SW480 (cell line): ENCODE data around the gene AGAP1.

Experiments
- DNase-seq: peaks from one replicate; pipeline ENCODE4 v3.0.0-alpha.2; 2016; ENCODE audit warnings: low spot score

The AGAP1 gene

DNA sequence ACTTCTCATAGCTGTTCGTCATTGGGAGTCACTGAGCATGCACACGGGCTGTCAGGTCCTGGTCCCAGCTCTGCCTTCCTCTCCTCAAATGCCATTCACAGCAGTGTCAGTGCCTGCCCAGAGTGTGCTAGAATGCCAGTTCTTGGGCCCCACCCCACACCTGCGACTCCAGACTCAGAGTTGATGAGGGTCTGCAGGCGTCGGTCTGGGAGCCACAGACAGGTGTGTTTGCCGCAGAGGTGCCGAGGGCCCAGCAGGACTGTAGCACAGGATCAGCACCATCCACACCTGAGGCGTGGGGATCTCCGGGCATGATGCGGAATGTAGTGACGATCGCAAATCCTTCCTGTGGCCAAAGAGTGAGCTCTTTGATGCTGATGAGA lies 56.5 kb downstream of the AGAP1 start:
- DNase-seq: no peak

DNA sequence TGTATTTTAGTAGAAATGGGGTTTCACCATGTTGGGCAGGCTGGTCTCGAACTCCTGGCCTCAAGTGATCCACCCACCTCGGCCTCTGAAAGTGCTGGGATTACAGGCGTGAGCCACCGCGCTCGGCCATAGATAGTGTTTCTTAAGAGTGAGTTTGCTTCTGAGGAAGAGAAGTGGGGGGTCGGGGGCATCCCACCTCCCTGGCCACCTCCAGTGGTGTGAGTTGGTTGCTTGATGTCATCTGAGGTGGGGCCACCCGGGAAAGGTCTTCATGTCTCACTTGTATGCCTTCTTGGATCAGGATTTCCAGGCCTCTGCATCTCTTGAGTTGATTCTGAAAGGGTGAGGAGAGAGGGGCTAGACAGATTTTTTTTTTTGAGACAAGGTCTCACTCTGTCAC lies 57.1 kb downstream of the AGAP1 start:
- DNase-seq: no peak

DNA sequence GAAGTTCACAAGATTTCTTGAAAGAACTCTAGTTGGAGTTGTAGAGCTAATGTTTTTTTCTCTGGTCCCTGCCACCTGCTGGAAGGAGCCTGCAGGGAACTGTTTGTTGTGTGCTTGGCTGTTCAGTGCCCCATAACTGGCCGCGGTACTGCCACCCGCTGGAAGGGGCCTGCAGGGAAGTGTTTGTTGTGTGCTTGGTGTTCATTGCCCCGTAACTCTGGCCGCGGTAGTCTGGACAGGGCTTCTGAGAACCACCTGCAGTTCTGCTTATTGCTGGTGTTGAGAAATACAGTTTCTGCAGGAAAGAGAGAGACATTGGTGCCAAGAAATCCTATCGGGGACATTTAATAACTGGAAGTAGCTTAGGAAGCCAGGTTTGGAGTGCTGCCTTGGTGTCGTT lies 58.1 kb downstream of the AGAP1 start:
- DNase-seq: peak; percentile 54

DNA sequence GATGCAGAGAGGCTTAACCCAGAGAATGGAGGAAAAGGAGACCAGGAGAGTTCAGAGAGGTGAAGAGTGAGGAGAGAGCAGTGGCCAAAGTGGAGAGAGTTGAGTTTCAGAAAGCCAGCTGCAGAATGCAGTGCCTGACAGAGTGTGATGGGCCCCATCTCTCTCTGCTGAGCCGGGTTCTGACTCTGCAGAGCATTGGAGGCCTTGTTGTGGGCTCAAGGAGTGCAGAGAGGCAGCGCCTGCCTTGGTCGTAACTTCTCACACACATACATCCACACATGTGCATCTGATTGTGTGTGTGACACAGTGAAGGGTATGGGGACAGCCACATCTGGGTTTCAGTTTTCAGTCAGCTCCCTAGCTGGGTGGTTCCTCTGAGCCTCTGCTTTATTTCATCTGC lies 58.8 kb downstream of the AGAP1 start:
- no peak for DNase-seq

DNA sequence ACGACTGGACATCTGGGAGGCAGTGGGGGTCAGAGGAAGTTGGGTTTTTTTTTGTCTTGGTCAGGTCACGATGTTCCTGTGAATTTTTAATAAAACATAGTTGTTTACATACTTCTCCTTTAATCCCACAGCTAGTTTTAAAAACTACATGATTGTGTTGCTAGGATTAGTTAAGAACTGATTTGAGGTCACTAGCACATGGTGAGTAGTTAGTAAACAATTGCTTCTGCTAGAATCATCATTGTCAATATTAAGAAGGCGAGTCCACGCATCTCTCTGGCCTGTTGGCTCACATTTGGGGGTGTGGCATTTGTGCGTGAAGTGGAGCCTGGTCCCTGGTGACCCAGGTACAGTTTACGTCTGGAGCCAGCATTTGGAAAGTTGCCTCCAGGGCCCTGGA lies 59.4 kb downstream of the AGAP1 start:
- DNase-seq: no peak

DNA sequence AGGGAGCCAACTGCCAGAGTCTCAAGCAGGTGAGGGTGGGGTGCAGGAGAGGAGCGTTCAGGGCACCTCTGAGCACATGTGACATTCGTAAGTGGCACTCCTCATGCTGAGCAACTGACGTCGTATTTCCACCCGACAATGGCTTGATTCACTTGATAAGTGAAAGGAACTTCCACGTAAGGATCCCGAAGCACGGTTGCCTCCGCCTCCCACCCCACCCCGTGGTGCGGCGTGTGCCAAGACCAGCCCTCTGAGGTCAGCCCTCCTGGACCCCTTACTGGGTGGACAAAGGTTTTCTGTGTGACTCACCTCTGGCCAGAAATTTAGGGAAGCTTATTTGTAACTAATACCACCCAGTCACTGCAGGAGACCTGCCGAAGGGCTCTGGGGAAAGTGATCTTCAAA lies 59.9 kb downstream of the AGAP1 start:
- peak; percentile 45 for DNase-seq

DNA sequence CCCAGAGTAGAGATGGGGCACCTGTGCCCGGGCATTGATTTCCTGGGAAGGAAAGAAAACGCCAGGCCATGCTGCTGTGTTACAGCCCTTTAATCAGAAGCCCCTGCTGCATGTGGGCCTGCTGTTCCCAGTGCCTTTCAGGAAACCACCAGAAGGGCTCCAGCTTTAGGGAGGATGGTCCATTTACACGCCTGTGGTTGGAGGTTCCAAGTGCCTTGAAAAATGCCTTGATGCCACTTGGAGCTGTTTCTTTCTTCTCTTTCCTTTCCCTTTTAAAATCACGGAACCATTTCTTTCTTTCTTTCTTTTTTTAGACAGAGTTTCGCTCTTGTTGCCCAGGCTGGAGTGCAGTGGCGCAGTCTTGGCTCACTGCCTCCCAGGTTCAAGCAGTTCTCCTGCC lies 60.5 kb downstream of the AGAP1 start:
- DNase-seq: no peak

DNA sequence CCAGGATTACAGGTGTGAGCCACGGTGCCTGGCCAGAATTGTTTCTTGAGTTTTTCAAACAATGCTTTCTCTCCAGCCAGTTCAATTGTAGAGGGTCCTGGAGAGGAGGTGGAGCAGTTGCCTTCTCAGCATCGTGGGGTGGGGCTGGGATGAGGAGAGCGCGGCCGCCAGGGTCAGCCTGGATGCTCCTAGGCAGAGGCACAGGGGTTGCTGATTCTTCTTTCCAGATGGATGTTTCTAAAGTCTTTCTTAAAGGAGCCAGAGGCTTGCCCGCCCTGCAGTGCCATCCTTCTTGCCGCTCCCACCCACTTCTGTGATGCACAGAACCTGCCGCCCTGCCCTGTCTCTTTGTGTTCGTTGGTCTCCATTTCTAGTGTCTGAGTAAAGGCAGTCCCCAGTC lies 61.1 kb downstream of the AGAP1 start:
- DNase-seq: no peak

DNA sequence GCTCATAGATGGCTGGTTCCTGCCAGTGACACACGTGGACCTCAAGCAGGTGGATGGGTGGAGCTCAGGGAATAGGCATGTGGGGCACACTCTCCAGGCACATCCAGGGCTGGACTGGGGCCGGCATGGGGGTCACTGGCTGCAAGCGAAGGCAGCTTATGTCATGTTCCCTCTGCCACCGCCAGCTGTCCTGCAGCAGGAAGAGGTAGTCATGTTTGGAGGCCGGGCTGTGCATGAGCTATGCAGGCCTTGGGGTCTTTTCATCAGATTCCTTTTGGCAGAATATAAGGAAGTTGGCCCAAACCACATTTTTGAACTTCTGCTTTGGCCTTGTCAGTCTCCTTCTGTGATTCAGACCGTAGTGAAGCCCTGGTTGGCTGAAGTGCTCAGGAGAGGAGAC lies 61.5 kb downstream of the AGAP1 start:
- no peak for DNase-seq

DNA sequence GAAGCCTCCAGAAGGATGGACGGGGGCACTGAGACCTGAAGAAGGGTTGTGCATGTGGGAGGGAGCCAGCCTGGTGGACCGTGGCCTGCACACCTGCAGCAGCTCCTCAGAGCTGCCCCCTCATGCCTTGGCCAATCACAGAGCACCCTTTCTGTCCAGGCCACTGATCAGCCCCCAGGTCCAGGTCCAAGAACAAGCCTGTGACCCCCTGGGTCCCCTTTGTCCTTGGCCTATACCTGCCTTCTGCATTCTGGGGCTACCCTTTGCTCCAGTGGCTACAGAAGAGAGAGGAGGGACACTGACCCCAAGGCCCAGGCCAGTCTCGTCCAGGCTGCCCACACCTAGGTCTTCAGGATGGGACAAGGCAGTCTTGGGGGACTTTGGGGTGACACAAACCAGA lies 62.2 kb downstream of the AGAP1 start:
- DNase-seq: no peak

DNA sequence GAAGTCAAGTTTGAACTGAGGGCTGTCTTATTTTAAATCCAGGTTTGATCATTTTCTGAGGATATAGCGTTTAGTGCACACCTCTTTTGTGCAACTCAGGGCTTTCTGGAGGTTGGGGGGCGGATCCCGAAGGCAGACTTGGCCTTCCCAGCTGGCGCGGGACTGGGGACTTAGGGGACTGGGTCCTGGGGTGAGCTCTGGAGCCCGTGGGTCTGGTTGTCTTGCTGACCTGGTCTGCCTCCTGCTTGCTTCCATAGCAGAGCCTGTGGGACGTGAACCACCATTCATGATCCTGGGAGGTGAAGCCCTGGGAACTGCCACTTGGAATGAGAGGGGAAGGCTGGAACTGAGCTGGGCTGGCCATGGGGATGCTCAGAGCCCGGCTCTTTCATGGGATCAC lies 63.1 kb downstream of the AGAP1 start:
- DNase-seq: no peak

DNA sequence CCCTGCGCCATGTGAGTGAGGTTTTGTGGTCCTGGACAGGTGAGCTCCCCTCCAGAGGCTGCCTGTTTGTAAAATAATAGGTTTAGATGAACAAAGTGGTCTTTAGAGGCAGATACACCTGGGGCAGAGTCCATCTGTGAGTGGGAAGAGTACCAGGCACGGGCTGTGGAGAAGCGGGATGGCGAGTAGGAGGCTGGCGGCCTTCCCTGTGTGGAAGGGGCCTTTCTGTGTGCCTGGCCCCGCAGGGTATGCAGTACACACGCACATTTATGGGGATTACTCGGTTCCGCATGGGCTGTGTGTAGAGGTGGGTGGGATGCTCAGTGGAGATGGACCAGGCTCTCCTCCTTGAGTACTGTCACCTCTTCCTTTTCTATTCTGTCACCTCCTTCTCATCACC lies 64.1 kb downstream of the AGAP1 start:
- DNase-seq: no peak

DNA sequence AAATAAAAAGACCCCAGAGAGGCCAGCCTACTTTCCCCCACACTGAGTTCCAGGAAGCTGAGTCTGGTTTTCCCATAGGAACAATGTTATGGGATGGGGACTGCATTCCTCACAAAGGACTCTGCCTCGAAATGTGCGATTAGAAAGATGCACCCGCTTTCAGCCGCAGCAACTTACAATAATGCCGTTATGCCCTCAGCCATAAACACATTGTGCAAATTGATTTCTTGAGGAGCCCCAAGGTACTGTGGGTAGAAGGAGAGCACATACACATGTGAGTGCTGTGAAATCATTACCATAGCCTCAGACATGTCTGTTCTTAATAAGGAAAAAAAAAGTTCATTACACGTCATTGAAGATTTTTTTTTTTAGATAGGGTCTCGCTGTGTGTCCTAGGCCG lies 64.7 kb downstream of the AGAP1 start:
- no peak for DNase-seq

DNA sequence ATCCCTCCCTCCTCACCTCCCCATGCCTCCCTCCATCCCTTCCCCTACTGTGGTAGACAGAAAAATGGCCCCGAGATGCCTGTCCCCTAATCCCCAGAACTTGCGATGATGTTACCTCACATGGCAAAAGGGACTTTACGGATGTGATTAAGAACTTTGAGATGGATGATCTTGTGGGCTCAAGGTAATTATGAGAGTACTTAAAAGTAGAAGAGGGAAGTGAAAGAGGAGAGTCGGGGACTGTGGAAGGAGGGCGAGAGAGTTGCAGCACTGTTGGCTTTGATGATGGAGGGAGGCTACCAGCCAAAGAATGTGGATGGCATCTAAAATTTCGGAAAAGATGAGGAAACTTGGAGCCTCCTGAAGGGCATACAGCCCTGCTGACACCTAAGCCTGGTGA lies 66.5 kb downstream of the AGAP1 start:
- DNase-seq: no peak

DNA sequence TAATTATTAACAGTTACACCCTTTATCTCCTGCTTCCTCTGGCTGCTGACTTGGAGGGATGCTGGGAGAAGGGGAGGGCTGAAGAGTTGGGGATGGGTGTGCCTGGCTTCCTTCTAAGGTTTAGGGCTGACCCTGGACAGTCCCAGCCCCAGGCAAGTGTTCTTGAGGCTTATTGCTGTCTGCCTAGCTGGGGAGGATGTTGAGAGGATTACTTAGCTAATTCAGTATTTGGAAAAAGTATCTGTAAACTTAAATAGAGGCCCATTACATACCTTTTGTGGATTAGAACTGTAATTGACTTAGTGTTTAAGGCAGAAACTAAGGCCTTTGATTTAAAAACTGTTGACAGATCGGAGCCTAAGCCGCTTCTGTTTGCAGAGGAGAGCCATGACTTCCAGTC lies 67.6 kb downstream of the AGAP1 start:
- DNase-seq: no peak

DNA sequence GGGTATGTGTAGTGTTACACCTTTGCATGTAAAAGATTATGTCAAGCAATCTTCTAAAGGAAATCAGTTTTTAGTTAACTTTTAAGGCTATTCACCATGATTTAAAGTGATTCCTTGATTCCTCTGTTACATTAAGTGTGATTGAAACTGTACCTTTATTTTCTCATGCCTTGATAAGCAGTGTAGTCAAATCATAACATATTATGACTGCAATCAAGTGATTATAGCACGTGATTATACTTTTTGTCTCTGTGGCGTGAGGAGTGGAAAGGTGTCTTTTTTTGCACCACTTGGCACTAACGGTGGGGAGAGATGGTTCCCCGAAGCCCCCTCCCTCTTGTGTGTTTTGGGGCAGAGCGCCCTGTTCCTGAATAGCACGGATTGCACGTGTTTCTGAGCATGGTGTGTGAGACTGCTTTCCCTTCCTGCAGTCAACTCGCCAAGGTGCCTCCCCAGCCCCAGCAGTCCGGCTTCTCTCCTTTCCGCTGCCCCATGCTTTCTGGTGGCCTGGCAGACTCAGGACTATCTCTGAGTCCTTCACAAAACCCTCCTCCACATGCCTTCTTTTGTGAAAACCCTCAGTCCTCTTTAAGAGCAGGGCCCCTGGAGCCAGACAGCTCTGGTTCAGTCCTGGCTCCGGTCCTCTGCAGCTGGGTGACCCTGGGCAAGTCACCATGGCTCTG lies 68.4 kb downstream of the AGAP1 start:
- no peak for DNase-seq

DNA sequence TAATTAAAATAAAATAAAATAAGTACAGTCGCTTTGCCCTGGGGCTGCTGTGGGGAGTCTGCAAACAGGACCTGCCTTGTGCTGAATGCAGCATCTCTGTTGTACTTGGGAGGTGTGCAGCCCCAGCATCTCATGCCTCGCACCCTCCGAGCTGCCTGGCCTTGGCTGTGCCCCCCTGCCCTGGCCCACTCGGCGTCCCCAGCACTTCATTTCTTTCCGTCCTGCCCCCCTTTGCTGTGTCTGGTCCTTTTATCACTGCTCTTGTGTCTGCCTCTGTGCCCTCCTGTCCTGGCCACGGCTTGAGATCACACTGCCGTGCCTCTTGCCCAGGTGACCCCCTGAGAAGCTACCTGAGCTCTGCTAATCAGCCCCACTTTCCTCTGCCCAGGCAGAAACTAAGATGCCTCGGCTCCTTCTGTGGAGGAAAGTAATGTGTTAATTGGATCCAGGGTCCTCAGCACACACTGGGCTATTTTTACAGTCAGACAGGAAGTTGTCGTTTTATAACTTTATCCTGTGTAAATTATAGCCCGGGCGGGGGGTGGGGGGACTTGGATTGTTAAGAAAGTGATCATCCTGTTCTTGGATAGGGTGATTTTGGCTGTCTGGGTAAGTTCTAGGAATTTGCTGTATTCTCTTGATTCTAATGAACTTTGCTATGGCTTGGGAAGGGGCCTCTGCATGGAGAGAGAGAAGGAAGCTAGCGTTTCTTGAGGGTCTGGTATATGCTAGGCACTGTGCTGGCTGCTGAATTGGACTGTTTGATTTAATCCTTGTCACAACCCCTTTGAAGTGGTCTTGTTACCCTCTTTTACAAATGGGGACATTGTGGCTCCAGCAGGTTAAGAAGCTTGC lies 69.4 kb downstream of the AGAP1 start:
- DNase-seq: no peak

DNA sequence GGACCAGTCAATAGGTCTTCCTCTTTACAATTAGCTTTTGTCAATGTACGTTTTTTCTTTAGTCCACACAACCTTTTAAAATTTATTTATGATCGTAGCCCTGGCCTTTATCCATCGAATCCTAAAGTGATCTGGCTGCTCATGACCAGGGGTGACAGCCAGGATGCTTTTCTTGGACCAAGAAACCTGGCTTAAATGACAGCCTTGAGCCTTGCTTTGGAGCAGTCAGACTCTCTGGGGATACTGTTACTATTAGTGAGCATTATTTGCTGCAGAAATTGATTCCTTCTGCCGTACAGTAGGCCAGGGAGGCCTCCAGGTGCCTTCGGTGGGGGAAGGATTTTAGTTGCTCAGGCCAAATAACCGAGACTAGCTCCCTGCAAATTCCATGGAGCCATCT lies 70.2 kb downstream of the AGAP1 start:
- DNase-seq: no peak

DNA sequence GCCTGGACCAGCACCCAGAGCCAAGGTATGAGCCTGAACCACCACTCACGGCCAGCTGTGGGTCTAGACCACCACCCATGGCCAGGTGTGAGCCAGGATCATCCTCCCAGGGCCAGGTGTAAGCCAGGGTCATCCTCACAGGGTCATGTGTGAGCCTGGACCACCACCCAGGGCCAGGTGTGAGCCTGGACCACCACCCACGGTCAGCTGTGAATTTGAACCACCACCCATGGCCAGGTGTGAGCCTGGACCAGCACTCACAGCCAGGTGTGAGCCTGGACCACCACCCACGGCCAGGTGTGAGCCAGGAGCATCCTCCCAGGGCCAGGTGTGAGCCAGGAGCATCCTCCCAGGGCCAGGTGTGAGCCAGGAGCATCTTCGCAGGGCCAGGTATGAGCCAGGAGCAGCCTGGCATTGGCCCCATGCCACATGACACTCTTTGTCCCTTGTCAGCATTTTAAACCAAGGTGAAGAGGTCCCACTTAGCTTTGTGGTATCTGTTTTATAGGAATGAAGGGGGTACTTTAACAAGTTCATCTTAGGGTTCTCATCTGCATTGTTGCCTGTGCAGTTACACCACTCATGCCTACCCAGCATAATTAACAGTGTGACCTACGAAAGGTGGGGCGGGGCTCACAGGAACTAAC lies 71.2 kb downstream of the AGAP1 start:
- DNase-seq: no peak

DNA sequence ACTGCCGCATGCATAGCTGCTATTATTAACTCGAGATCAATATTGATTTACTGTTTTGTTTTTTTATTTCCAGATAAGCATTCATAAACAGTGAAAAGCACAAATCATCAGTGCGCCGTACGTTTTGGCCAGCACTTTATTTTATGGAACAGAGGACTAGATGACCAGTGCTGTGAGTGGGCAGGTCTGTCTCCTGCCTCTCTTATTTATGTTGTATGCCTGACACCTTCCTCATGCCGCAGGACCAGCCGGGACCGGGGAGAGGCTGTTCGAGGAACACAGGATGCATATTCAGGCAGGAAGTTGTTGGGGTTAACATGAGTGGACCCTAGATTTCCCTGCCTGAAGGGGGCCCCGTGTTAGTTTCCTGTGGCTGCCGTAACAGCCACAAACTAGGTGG lies 72.6 kb downstream of the AGAP1 start:
- no peak for DNase-seq

DNA sequence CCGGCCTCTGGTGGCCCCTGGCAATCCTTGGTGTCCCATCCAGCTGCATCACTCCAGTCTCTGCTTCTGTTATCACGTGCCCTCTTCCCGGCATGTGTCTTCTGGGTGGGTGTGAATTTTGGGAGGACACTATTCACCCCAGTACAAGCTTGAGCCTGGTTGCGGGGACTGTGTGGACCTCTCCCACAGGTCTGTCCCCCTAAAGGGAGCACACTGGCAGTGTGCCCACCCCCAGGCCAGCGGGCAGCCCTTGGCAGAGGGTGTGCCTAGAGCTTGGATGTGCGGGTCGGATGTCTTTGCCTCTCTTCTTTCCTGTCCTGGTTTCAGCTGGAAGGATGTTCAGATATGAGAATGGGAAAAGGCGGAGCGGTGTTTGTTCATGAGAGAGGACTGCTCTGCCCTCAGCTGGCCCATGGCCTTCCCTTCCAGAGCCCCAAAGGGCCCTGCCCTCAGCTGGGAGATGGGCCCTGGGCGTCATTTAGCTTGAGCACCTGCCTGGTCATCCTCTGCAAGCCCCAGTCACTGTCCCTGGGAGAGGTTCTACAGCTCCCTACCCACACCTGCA lies 73.2 kb downstream of the AGAP1 start:
- DNase-seq: no peak

DNA sequence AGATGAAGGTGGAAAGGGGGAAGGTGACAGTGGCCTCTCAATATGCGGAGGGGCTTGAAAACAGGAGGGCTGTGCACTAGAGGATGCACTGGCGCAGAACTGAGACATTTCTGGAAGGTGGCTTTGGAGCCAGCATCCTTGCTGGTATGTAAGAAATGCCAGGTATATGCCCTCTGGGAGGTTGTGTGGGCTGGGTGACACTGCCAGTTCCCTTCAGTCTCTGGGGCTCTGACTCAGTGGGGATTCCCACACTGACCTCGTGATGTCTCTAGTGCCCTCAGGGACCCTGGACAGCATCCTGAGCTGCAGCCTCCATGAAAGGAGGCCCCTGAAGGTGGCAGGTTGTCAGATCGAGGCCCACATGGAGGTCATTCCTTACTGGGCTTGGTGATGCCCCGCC lies 74.0 kb downstream of the AGAP1 start:
- DNase-seq: no peak

DNA sequence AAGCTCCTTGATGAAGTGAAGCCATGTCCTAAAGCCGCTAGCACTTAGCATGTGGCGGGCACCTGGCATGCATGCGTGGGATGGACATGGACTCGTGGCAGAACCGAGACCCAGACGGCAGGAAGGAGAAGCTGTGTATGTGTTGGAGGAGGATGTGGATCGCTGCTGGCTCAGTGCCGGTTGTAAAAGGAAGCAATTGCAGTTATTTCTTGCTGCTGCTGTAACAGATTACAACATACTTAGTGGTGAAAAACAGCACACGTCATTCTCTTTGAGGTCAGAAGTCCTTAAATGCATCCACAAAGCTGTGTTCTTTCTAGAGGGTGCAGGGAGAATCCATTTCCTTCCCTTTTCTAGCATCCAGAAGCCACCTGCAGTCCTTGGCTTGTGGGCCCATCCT lies 74.6 kb downstream of the AGAP1 start:
- DNase-seq: no peak
